ENCODE data around the gene RAB11FIP4.

- TF ChIP-seq NRF1 (conservative IDR thresholded peaks at IDR 0.05; ENCODE audit: low read depth, low read length), result no peak
- no peak for TF ChIP-seq CTCF (IDR thresholded peaks at IDR 0.05 in 2 of 3, conservative IDR thresholded peaks at IDR 0.05 in 1 of 3; ENCODE audit: control insufficient read depth in 2 of 3, extremely low read depth in 1 of 3, insufficient read depth in 1 of 3, low read depth in 3 of 3, low read length in 3 of 3)
- TF ChIP-seq MYC (IDR thresholded peaks at IDR 0.05; ENCODE audit: insufficient read depth, insufficient read length, insufficient replicate concordance, low read length, severe bottlenecking), result no peak
- TF ChIP-seq BACH1 (IDR thresholded peaks at IDR 0.05; ENCODE audit: borderline replicate concordance), result no peak
- no peak for TF ChIP-seq NFYB (IDR thresholded peaks at IDR 0.05; ENCODE audit: insufficient read depth, low read depth, low read length)
- TF ChIP-seq CBFB (IDR thresholded peaks at IDR 0.05; ENCODE audit: low read depth), result no peak
- no peak for TF ChIP-seq POLR2A (IDR thresholded peaks at IDR 0.05; ENCODE audit: low read depth, low read length)
- no peak for TF ChIP-seq ZNF274 (IDR thresholded peaks at IDR 0.05; ENCODE audit: insufficient read depth, insufficient read length)
- TF ChIP-seq POLR2AphosphoS5 (IDR thresholded peaks at IDR 0.05; ENCODE audit: low read length), result no peak
- no peak for TF ChIP-seq HDAC2 (IDR thresholded peaks at IDR 0.05)
Observed at GRCh38 chr17:31470592-31470991, 79.1 kb downstream of the RAB11FIP4 start.
